ENCODE results near the gene MYL5. TPM values are rescaled to one million over a fixed set of nuclear protein-coding genes. Genes with fewer than 3 reads are reported as not detected.
"Not testable (repeated sequence)": the region's sequence is repeated elsewhere in the genome, so short reads cannot be mapped to it uniquely, and the experiment has no call there.

Gene MYL5
- total RNA-seq, 1 donor from 2014 or later, result 17.8 TPM

DNA sequence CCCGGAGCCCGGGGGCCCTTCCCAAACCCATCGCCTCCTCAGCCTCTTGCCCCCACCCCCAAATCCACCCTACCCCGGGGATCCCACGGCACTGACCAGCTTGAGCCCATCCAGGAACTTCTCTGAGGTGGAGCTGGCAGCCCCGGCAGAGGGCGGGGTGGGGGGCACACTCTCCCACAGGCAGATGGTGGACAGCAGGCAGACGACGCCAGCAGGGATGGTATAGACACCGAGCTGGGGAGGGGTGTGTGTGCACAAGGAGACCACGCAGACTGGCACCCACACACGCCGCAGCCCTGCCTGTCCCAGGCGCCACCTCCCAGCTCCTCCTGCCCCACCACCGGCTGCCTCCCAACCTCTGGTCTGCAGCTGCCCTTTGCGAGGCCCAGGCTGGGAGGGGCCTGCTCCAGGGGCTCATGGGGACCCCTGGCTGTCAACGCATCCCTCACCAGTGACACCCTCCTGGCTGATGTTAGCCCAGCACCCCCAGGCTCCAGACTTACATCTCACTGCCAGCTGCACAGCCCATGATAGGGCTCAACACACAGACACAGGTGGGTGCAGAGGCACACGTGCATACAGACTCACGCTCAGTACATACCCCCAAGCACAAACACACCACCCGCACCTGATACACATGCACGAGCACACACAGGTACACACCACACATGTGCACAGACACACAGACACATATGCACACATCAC is 10.4 kb downstream of the MYL5 start:
- no peak for DNase-seq (ENCODE audit: low spot score)

DNA sequence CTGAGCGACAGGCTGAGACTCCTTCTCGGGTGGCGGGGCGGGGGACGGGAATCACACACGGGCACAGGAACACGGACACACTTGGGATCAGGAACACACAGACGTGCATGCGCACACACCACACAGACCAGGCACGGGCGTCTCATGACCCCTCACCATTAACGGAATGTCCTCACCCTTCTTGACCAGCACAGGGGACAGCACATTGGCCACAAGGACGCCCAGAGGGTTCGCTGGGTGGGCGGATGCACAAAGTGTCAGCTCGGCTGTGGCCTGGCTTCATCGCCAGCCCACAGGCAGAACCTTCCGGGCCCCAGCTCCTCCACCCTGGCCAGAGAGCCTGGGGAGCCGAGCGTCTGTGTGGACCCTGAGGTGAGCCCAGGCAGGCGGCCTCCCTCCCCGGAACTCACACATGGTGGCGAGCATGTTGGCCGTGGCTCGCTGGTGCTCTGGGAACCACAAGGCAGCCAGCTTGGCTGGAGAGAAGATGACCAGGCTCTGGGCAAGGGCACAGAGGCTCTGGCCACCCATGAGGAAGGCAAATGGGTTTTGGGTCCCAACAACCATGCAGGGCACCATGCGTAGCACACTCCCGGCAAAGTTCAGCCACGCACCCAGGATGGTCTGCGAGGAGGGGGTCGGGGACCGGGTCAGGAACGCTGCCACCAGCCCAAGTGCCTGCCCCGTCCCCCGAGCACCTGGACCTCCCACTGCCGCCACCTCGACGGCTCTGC is 11.5 kb downstream of the MYL5 start:
- DNase-seq (ENCODE audit: low spot score), result no peak

DNA sequence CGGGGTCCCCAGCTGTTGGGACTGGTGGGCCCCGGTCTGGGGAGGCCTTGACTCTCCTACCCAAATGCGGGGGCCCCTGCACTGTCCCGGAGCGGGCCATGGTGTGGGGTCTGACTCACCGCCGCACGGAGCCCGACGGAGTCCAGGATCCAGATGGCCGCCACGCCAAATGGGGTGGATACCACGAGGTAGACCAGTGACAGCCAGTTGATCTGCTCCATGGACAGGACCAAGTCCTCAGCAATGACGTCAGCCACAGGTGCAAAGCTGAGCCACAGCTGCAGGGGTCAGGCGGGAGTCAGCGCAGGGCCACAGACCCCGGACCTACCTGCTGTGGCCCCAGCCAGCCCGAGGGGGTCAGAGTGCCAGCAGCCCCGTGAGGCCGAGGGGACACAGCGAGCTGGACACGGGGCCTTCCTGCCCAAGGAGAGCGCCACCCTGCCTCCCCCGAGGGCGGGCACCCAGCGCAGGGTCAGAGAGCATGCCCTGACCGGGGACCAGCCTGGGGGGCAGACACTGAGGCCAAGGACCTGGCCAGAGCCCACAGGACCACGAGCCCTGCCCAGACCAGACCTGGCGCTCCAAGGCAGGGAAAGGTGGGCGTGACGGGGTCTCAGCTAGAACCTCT is 12.2 kb downstream of the MYL5 start:
- no peak for DNase-seq (ENCODE audit: low spot score)

DNA sequence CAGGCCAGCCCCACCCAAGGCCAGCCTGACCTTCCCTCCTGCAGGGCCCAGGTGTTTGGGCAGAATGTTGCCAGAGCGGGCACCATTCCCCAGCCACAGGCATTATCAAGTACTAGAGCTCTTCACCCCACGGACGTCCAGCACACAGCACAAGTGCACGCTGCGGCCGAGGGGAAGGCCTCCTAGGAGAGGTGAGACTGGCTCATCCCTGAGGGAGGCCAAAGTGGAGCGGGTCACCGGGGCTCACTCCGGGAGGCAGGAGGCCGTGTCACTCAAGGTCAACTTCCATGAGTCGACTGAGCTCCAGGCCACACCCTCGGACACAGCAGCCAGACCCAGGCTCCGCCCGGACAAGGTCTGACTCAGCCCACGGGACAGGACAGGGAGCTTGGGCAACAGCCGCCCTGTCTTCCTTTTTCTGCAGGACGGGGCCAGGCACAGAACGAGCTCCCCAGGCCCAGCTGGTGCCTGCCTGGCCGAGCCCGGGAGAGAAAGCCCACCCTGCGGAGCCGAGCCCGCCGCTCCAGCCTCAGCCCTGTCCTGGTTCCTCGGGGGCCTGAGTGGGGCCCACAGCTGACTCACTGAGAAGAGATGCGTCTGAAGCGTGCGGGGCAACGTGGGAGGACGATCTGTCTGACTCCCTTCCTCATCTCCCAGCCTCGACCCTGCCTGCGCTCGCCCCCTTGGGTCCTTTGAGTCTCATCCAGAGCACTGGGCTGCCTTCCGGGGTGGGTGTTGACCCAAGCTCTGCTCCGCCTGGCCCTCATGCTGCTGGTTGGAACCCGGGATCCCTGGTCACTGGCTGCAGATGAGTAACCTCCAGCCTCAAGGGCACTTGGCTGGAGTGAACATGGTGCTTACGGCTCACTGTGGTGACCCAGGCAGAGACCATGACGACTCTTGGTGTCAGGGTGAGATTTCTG is 13.0 kb downstream of the MYL5 start:
- DNase-seq (ENCODE audit: low spot score), result peak; percentile 79

DNA sequence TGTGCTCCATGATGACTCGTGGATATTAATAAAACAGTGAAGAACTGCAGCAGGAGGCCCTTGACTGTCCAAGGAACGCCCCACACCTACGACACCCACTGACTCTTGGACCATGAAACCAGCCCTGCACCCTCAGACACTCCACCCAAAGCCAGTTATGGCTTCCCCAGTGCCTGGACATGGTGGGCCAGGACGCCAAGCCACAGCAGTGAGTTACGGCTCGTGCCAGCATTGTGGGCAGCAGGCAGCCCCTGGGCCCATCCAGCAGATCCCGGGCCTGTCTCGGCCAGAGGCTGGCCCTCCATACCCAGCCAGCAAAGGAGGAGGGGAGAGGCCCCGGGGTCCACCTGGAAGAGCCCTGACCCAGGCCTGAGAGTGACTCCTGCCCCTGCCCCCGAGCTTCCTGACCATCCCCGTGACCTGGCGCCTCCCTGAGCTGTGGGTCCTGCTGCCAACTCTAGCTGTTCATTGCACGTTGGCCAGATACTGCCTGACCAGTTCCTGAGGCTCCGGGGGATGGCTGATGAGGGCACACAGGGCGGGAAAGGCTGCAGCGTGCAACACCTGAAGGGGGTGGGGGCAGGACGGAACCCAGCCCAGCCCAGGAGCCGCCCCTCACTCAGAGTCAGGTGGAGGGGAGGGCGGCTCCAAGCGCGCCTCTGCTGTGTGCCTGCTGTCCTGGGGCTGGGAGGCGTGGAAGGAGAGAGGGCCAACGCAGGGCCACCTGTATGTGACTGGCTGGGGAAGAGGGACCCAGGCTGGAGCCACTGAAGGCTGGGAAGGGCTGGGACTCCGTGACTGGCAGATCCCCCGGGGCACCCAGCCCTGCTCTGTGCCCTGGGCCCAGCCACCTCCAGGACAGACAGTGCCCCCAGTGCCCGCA is 13.9 kb downstream of the MYL5 start:
- DNase-seq (ENCODE audit: low spot score), result no peak

DNA sequence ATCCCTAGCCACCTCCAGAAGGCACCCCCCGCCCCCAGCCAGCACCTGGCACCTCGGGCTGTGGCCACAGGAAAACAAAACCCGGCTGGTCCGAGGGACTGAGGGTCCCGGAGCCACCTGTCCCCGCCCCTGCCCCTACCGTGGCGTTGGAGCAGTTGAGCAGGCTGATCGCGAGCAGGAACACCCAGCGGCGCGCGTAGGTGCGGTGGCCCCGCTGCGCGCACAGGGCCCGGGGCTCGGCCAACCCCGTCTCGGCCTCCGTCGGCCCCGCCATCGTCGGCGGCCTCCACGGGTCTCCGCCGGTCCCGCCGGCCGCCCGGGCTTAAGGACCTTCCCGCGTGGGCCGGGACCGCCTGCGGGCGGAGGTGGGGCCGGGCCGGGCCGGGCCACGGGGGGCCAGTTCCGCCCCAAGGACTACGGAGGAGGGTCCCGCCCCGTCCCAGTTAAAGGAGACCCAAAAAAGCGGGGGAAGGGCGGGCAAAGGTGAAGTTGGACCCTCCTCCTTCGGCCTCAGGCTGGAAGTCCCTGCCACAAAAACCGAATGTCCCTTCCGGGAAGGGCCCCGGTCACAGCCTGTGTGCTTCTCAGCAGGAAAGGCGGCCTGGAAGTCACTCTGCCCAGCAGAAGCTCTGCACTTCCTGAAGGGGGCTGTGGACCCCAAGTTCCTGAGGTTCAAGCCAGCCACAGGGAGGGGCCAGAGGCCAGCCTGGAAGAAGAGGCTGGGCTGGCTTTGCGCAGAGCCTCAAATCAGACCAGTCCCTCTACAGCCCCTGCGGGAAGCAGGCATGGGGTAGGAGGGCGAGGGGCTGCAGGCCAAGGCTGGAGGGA is 14.7 kb downstream of the MYL5 start, which contains the start of gene SLC49A3:
TSS of gene SLC49A3 (minus strand) at position 298 of the 828 bp plus-strand sequence. CDS start at position 274, 24 bp downstream.
- no peak for DNase-seq (ENCODE audit: low spot score)

DNA sequence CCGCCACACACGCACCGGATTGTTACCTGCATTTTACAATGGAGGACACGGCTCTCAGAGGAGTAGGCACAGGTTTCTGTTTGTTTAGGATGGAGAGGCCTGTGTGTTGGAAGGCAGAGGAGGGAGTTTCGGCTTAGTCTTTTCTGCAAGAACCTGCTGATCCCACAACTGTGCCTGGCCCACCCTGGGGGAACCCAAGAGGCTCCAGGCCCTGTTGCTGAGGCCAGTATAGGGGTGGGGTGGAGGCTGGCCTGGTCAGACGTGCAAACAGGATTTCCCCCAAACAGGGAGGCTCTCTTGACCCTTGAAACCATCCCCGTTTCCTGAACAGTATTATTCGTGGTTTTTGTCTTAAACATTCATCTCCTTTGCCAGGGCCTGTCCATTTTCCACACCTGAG is 15.4 kb downstream of the MYL5 start:
- DNase-seq (ENCODE audit: low spot score), result no peak

DNA sequence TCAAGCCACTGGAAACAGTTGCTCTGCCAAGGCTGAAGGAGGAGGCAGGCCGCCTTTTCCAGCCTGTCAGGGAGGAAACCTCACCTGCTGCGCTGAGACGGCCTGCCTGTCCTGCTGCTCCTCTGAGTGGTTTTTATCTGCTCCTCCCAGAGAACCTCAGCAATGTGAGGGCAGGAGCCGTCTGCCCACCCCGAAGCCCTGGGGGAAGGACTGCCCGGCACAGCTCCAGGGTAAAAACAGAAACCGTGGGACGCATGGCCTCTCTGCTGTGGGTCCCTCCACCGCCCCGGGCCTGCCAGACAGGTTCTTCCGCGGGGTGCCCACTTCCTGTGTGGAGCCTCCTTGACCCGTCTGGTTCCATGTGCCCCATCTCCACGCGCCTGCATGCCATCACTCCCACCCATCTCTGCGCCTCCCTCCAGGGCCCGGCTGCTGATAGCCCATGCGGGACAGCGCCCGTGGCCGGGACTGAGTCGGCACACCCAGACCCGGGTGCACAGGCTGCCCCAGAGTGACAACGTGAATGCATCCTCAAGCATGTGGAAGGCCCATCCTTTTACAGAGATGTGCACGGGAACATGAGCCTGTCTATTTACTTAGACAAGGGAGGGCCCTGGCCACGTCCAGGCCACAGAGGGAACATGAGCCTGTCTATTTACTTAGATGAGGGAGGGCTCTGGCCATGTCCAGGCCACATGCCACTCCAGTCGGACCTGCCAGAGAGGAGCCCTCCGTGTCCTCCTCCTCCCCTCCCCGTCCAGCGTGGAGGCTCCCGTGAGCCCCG is 18.6 kb downstream of the MYL5 start:
- no peak for DNase-seq (ENCODE audit: low spot score)

DNA sequence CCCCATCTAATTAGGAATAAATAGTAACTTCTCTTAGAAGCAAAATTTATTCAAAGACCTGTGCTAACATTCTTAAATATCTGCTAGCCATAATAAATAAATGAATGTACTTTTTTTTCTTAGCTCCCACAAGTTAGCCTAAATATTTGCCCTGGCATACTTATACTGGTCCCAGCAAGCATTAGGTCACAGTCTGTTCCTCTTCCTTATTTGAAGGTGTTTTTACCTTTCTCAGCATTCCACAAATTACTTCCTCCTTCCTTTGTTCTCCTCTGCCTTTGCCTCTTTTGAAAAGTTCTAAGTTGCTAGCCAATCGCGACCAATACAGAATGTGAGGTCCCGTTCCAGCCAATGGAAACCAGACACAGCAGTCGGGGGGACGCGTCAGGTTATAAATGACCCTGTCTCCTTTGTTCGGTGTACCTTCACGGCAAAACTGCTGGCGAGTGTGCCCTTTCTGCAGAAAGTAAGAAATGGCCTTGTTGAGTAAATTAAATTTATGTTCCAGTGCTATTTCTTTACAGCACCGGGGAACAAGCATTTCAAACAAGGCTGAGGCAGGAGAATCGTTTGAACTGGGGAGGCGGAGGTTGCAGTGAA is 20.1 kb downstream of the MYL5 start:
- not testable (repeated sequence) for DNase-seq (ENCODE audit: low spot score)

DNA sequence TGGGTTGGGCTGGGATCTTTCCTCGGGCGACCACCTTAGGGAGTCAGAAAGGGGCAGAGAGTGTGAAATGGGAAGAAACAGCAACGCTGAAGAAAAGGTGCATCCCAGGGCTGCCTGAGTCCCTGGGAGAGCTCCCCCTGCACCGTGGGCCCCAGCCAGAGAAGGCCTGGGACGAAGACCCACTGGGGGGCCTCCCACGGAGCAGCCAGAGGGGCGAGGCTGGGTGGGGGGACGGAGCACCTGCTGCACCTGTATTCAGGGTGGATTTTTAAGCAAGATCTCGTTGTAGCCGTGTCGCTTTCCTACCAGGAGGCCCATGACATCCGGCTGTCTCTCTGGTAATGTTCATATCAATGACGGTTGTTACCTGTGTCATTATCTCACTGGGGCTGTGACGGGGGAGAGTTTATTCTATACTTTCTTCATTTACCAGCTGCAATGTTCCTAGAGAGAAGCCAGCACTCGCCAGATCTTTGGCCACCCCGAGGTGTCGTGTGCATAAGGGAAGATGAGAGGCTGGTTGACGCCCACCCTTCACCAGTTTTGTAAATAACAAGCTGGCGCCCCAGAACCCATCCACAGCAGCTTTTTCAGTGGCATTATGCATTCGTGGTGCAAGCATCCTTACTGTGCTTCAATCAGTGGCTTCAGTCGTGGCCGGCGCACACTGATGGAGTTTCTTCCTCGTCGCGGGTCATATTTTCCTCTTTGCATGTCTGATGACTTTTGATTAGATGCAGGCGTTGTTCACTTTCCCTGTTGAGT is 25.7 kb downstream of the MYL5 start:
- DNase-seq (ENCODE audit: low spot score), result no peak

DNA sequence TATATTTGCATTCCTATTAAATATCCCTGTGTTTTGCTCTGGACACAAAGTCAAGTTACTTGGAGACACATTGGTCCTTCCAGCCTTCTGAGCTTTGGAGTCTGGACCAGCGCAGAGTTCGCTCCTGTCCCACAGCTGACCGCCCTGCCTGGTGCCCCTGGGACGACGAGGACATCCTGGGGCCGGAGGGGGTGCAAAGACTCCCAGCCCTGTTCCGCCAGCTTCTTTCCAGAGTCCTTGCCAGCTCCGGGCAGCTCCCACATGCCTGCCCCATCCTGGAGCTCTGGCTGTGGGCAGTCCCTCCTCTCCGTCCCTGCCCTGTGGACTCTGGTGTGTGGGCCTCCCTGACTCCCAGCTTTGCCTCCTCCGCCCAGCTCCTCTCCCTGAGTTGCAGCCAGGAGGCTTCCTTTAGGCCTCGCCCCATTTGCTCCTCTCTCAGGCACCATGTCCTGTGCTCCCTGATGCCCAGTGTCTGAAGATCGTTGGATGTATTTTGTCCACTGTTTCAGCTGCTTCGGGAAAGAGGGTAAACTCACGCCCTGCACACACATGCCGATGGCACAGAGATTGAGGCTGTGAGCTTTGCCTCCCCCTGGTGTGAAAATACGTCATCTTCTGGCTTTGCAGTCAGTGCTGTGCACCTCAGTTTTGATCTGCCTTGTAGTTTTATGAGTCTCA is 26.4 kb downstream of the MYL5 start:
- no peak for DNase-seq (ENCODE audit: low spot score)

DNA sequence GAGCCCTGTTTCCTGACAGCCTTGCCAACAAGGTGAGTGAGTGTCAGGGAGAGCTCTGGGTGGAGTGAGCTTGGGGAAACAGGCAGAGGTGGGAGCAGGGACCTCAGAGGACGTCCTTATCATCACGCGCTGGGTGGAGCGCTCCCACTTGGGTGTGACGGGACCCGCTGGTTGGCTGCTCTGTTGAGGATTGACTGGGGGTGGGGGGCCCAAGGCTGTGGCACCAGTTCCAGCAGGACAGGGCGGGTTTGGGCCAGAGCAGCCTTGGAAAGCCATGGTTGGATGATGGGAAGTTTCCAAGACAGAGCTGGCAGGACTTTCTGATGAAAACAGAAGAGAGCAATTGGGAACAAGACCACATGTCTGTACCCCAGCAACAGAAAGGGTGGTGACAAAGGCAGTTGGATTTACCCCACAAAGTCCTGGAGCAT is 28.3 kb downstream of the MYL5 start:
- no peak for DNase-seq (ENCODE audit: low spot score)

DNA sequence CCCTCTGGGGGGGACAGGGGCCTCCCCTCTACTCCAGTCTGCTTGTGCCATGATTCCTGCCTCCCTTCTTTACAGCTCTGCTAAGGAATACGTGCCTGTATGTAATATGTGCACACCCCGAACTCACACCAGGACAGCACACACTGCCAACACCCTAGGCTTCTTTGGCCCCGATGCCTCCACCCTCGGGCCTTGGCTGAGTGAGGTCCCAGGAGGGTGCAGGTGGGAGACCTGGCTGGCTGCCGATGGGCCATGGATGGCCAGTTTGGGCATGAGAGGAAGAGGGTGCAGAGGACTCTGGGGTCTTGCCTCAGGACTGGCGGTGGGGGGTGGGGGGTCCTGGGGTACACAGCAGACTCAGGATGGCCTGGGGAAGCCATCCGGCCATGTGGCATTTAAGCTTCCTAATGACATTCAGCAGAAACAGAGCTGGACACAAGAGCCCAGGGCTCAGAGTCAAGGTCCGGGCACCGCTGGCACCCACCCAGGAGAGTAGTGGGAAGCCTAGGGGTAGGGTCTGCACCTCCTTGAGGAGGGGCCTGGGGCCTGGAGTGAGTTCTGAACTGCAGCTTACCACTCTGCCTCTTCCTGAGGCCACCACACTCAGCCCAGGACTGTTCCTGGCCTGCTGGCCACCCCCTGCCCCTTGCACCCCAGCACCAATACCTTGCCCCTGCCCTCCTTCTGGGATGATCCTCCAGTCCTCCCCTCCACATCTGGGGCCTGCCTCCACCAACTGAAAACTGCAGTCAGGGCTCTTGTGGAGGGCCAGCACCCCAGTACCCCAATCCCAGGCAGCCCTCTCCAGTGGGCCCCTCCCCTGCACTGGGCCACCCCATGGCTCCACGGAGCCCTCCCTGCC is 29.2 kb downstream of the MYL5 start:
- no peak for DNase-seq (ENCODE audit: low spot score)

DNA sequence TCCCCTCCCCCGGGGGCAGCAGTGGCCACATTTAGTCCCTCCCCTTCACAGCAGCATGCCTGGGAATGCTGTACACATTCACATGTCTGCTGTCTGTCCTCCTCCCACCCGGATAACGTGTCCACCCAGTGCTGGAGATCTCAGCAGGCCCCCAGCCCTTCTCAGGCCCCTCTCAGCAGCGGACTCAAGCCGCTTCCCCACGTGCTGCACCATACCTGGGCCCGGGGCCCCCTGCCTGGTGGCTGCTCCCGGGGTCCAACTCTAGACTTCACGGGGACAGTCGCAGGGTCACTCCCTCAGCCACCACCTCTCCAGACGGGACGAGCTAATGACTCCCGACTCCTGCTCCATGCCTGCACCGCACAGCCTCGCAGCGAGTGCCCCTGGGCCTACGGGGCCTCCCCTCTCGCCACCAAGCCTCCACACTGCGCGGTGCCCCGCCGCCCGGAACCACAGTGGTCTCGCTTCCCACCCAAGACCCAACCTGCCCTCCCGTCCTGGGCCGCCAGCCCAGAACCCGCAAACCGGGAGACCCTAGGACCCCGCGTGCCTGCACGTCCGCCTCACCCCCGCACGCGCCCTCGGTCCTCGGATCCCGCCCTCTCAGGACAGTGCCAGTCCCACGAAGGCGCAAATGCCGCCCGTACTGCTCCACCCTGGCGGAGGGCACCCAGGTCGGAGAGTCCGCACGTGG is 30.0 kb downstream of the MYL5 start:
- no peak for DNase-seq (ENCODE audit: low spot score)

DNA sequence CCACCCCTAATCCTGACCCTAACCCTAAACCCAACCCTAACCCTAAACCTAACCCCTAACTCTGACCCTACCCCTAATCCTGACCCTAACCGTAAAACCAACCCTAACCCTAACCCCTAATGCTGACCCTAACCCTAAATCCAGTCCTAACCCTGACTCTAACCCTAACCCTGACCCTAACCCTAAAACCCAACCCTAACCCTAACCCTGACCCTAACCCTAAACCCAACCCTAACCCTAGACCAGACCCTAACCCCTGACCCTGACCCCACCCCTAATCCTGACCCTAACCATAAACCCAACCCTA is 30.6 kb downstream of the MYL5 start:
- DNase-seq (ENCODE audit: low spot score), result no peak
